IMR-90 (cell line): Measurements from ENCODE around the gene RPS3. TPM values are rescaled to one million over a fixed set of nuclear protein-coding genes. Genes with fewer than 3 reads are reported as not detected.

Experiments
- ATAC-seq: fragments of 200-7000 bp; cut with Tn5 transposase; 2 replicates; pipeline ENCODE4 v1.9.1; 2020; ENCODE audit warnings: low read depth, mild to moderate bottlenecking, moderate library complexity
- BruUV-seq: library from RNA; stranded (reverse); fragments of 400-500 nt; replicated peaks from 2 replicates; lab custom pipeline; 2021; lab: Mats Ljungman, UMichigan
- CTCF ChIA-PET: fragments of 300-600 bp; formaldehyde crosslinking; extraction: SDS; loops from one replicate; lab custom pipeline; 2021; ENCODE audit warnings: antibody characterized with exemption; lab: Yijun Ruan, JAX
- POLR2A ChIA-PET: fragments of 300-600 bp; sonication (Branson Sonifier 250); formaldehyde crosslinking; loops from one replicate; lab custom pipeline; 2022; ENCODE audit warnings: antibody characterized with exemption; ENCODE audit not compliant: unreplicated experiment; lab: Charles Lee
- DNase-seq: peaks from one replicate; pipeline ENCODE4 v3.0.0; 2013
- H2AFZ ChIP-seq: replicated peaks from 2 replicates; pipeline ENCODE3; 2013; ENCODE audit warnings: low read length, mild to moderate bottlenecking; ENCODE audit not compliant: poor library complexity
- H2AK5ac ChIP-seq: 2 replicates; pipeline ENCODE4 v1.6.1; 2013; ENCODE audit warnings: low read depth, low read length, inconsistent platforms
- H2AK9ac ChIP-seq: replicated peaks from 2 replicates; pipeline ENCODE3; 2013; ENCODE audit warnings: mild to moderate bottlenecking, low read depth, low read length, moderate library complexity; ENCODE audit not compliant: poor library complexity
- H2BK120ac ChIP-seq: 2 replicates; pipeline ENCODE4 v1.6.1; 2013; ENCODE audit warnings: low read depth, low read length, inconsistent platforms
- H2BK15ac ChIP-seq: 3 replicates; pipeline ENCODE4 v1.6.1; 2013; ENCODE audit warnings: low read depth, low read length, inconsistent platforms
- H2BK20ac ChIP-seq: 2 replicates; pipeline ENCODE4 v1.6.1; 2013; ENCODE audit warnings: low read depth, mild to moderate bottlenecking, inconsistent platforms, low read length, moderate library complexity
- H2BK5ac ChIP-seq: 2 replicates; pipeline ENCODE4 v1.6.1; 2013; ENCODE audit warnings: mild to moderate bottlenecking, low read depth, low read length, inconsistent platforms; ENCODE audit not compliant: poor library complexity, severe bottlenecking
- H3K14ac ChIP-seq: replicated peaks from 2 replicates; pipeline ENCODE4 v1.6.1; 2013; ENCODE audit warnings: low read depth, low read length, inconsistent platforms
- H3K18ac ChIP-seq: 2 replicates; pipeline ENCODE4 v1.6.1; 2013; ENCODE audit warnings: low read depth, low read length, control low read depth
- H3K23ac ChIP-seq: 2 replicates; pipeline ENCODE4 v1.6.1; 2013; ENCODE audit warnings: low read depth, low read length, inconsistent platforms
- H3K27ac ChIP-seq: 2 replicates; pipeline ENCODE4 v1.5.1; 2013; ENCODE audit warnings: mild to moderate bottlenecking, control low read depth, low read length; ENCODE audit not compliant: insufficient read depth
- H3K27me3 ChIP-seq: 2 replicates; pipeline ENCODE4 v1.6.1; 2013; ENCODE audit warnings: low read length; ENCODE audit not compliant: control insufficient read depth, insufficient read depth
- H3K36me3 ChIP-seq: 2 replicates; pipeline ENCODE4 v1.6.1; 2013; ENCODE audit warnings: low read length, mixed read lengths; ENCODE audit not compliant: control insufficient read depth, insufficient read depth
- H3K4ac ChIP-seq: 2 replicates; pipeline ENCODE4 v1.6.1; 2013; ENCODE audit warnings: low read depth, low read length, inconsistent platforms
- H3K4me1 ChIP-seq: 2 replicates; pipeline ENCODE4 v1.6.1; 2013; ENCODE audit warnings: low read length, mixed read lengths; ENCODE audit not compliant: control insufficient read depth, insufficient read depth
- H3K4me2 ChIP-seq: 2 replicates; pipeline ENCODE4 v1.6.1; 2013; ENCODE audit warnings: low read depth, mild to moderate bottlenecking, control low read depth, low read length, moderate library complexity
- H3K4me3 ChIP-seq: 2 replicates; pipeline ENCODE4 v1.5.1; 2013; ENCODE audit warnings: low read depth, mild to moderate bottlenecking, control low read depth, low read length, moderate library complexity; ENCODE audit not compliant: insufficient read depth
- H3K56ac ChIP-seq: 2 replicates; pipeline ENCODE4 v1.6.1; 2013; ENCODE audit warnings: low read length, inconsistent platforms; ENCODE audit not compliant: insufficient read depth; ENCODE audit errors: extremely low read depth
- H3K79me1 ChIP-seq, 2 experiments: 2 replicates each; pipeline ENCODE4 v1.6.1; 2013; ENCODE audit warnings: low read length in 2 of 2, inconsistent platforms in 1 of 2, low read depth in 1 of 2
- H3K9ac ChIP-seq: 2 replicates; pipeline ENCODE4 v1.6.1; 2013; ENCODE audit warnings: low read depth, low read length, control low read depth
- H3K9me1 ChIP-seq: 2 replicates; pipeline ENCODE4 v1.6.1; 2013; ENCODE audit warnings: low read length, inconsistent platforms; ENCODE audit not compliant: insufficient read depth
- H3K9me3 ChIP-seq: 2 replicates; pipeline ENCODE4 v1.6.1; 2013; ENCODE audit warnings: low read length; ENCODE audit not compliant: control insufficient read depth, insufficient read depth
- H4K20me1 ChIP-seq: 2 replicates; pipeline ENCODE4 v1.6.1; 2013; ENCODE audit warnings: low read length, inconsistent platforms; ENCODE audit not compliant: insufficient read depth
- H4K5ac ChIP-seq: 2 replicates; pipeline ENCODE4 v1.6.1; 2013; ENCODE audit warnings: mild to moderate bottlenecking, low read depth, low read length, control low read depth
- H4K8ac ChIP-seq, 2 experiments: 2 replicates each; pipeline ENCODE4 v1.6.1; 2013; ENCODE audit warnings: low read depth in 2 of 2, low read length in 2 of 2, control low read depth in 1 of 2, inconsistent platforms in 1 of 2
- H4K91ac ChIP-seq: 2 replicates; pipeline ENCODE4 v1.6.1; 2013; ENCODE audit warnings: low read depth, low read length, inconsistent platforms; ENCODE audit not compliant: insufficient read depth
- BHLHE40 ChIP-seq: fragments of 150-350 bp; IDR thresholded peaks from 2 replicates; pipeline ENCODE4 v1.6.1; 2016; ENCODE audit warnings: mild to moderate bottlenecking, low read depth, low read length
- CEBPB ChIP-seq: IDR thresholded peaks from 2 replicates; pipeline ENCODE4 v1.6.1; 2012; ENCODE audit warnings: low read depth, low read length, improper control_type of control experiment
- CHD1 ChIP-seq: IDR thresholded peaks from 2 replicates; pipeline ENCODE4 v1.6.1; 2012; ENCODE audit warnings: low read depth, low read length, improper control_type of control experiment
- CTCF ChIP-seq: conservative IDR thresholded peaks from 2 replicates; pipeline ENCODE4 v1.5.1; 2012; ENCODE audit warnings: mild to moderate bottlenecking, low read depth, low read length, improper control_type of control experiment
- FOS ChIP-seq: fragments of 150-350 bp; IDR thresholded peaks from 2 replicates; pipeline ENCODE4 v1.6.1; 2016; ENCODE audit warnings: low read depth, low read length
- MAFK ChIP-seq: IDR thresholded peaks from 2 replicates; pipeline ENCODE4 v1.6.1; 2012; ENCODE audit warnings: low read depth, low read length, improper control_type of control experiment
- MAZ ChIP-seq: IDR thresholded peaks from 2 replicates; pipeline ENCODE4 v1.6.1; 2012; ENCODE audit warnings: low read depth, mild to moderate bottlenecking, low read length, improper control_type of control experiment, moderate library complexity, borderline replicate concordance
- NFE2L2 ChIP-seq: fragments of 150-350 bp; IDR thresholded peaks from 2 replicates; pipeline ENCODE4 v1.6.1; 2016; ENCODE audit warnings: low read depth, mild to moderate bottlenecking, low read length
- POLR2A ChIP-seq: IDR thresholded peaks from 2 replicates; pipeline ENCODE4 v1.6.1; 2012; ENCODE audit warnings: mild to moderate bottlenecking, low read depth, low read length
- RAD21 ChIP-seq: IDR thresholded peaks from 2 replicates; pipeline ENCODE4 v1.6.1; 2012; ENCODE audit warnings: low read length, improper control_type of control experiment
- RFX5 ChIP-seq: IDR thresholded peaks from 2 replicates; pipeline ENCODE4 v1.8.0; 2012; ENCODE audit warnings: low read depth, mild to moderate bottlenecking, low read length, moderate library complexity
- SMC3 ChIP-seq: fragments of 150-350 bp; IDR thresholded peaks from 2 replicates; pipeline ENCODE4 v1.6.1; 2016; ENCODE audit warnings: low read depth, mild to moderate bottlenecking, antibody characterized with exemption, low read length, moderate library complexity
- USF2 ChIP-seq: fragments of 150-350 bp; IDR thresholded peaks from 2 replicates; pipeline ENCODE4 v1.6.1; 2017; ENCODE audit warnings: mild to moderate bottlenecking, antibody characterized with exemption, low read length, low read depth
- WGBS, 2 experiments: methylation state at CpG; one replicate each; pipeline versions ENCODE4 v1.1.5 to v1.1.7; 2013; ENCODE audit warnings: missing lambda C conversion rate in 2 of 2; ENCODE audit not compliant: insufficient read length in 1 of 2; ENCODE audit errors: extremely low coverage in 2 of 2; 5-methylcytosine and 5-hydroxymethylcytosine counted together
- dilution Hi-C: fragments of 300-500 bp; cut with HindIII; formaldehyde crosslinking; loops from one replicate; pipeline ENCODE4 v1.14.3; 2018; ENCODE audit warnings: low sequenced_read_pairs; ENCODE audit not compliant: unreplicated experiment
- in situ Hi-C: fragments of 300-500 bp; cut with MboI; formaldehyde crosslinking; loops from 3 replicates; pipeline ENCODE4 v1.14.3; 2019; ENCODE audit warnings: low sequenced_read_pairs, inconsistent platforms, mixed read lengths
- intact Hi-C: fragments of 100-400 bp; cut with micrococcal nuclease; formaldehyde crosslinking; loops from 2 replicates; pipeline ENCODE4 v1.10.0; 2022
- polyA plus RNA-seq, 3 experiments: library from polyadenylated mRNA; depleted of rRNA; stranded (reverse); fragments of >200 nt; gene quantifications; 2 replicates each; pipeline ENCODE4 v1.2.3, GENCODE V29; 2012; ENCODE audit warnings: low replicate concordance in 1 of 3
- total RNA-seq: library from RNA; depleted of rRNA; stranded (reverse); fragments of >200 nt; gene quantifications from 2 replicates; pipeline ENCODE4 v1.2.3, GENCODE V29; 2012

Gene RPS3
- total and polyA plus RNA-seq, 2 of the 4 experiments (the other 2 are of a cell fraction), result 2,360 to 2,477 TPM

GRCh38 chr11:75429641-75429901 is 30.3 kb downstream of the RPS3 start:
- peak overlapping the region; percentile 30; the same call in 1 of the 2 replicates for H4K5ac ChIP-seq
- H4K8ac ChIP-seq, result peak overlapping the region; percentile 6 to 33; a peak in 2 of 4 replicates
- H3K9me3 ChIP-seq, result peaks cover 6% of the 10 kb centered on the region
- H4K20me1 ChIP-seq, result 0 out of 2 replicates have a peak, but pooled peaks cover 3% of the 10 kb centered on the region
- H3K4me3 ChIP-seq, result peak overlapping the region; percentile 40; the same call in 1 of the 2 replicates
- DNase-seq (no peak), ATAC-seq (no peak)
- H2BK15ac ChIP-seq, result no peak overlapping the region
- CTCF ChIA-PET, result no interaction called here
- no peak overlapping the region for H3K56ac ChIP-seq
- no peak overlapping the region for H3K23ac ChIP-seq
- no peaks in the 10 kb centered on the region; the same call in 1 of the 2 replicates for H3K36me3 ChIP-seq
- WGBS, 2 experiments, result 31% methylated on average over 25 of the region's 25 CpGs; no CpG with 5 or more reads in 1 of the 2 experiments
- H3K9ac ChIP-seq, result no peak overlapping the region
- no peak overlapping the region for H3K4me2 ChIP-seq
- peak overlapping the region; percentile 16; the same call in 1 of the 2 replicates for H3K4ac ChIP-seq
- H2BK120ac ChIP-seq, result 0 out of 2 replicates have a peak overlapping the region, but pooled peaks have one; percentile 2
- no peak overlapping the region for H2BK20ac ChIP-seq
- in situ Hi-C loops, result no loop called here
- H3K9me1 ChIP-seq, result no peaks in the 10 kb centered on the region
- H2BK5ac ChIP-seq, result no peak overlapping the region
- peaks cover 36% of the 10 kb centered on the region for H3K27me3 ChIP-seq
- no peak overlapping the region for H4K91ac ChIP-seq
- intact Hi-C loops, result no loop called here
- H3K27ac ChIP-seq, result no peak overlapping the region; the same call in 1 of the 2 replicates
- dilution Hi-C loops, result no loop called here
- H2AK5ac ChIP-seq, result no peak overlapping the region
- H3K14ac ChIP-seq, result no peak overlapping the region
- BruUV-seq, result no TSS peak
- H2AFZ ChIP-seq, result peak overlapping the region; percentile 91
- H3K4me1 ChIP-seq, result 0 out of 2 replicates have a peak, but pooled peaks cover 3% of the 10 kb centered on the region
- no peak overlapping the region for H3K18ac ChIP-seq
- no peak for TF ChIP-seq POLR2A
- TF ChIP-seq NFE2L2, result no peak
- TF ChIP-seq BHLHE40, result no peak
- no peak for TF ChIP-seq CHD1
- no peak for TF ChIP-seq CTCF
- no peak for TF ChIP-seq CEBPB
- no peak for TF ChIP-seq RAD21
- TF ChIP-seq USF2, result no peak
- no peak for TF ChIP-seq FOS
- TF ChIP-seq RFX5, result no peak
- TF ChIP-seq SMC3, result no peak
- no peak for TF ChIP-seq MAZ
- no peak for TF ChIP-seq MAFK
- POLR2A ChIA-PET, result interaction anchor here (0.6 kb wide), 1 partner anchor 1285 kb away, joined by 3 read pairs; no protein-coding TSS in a partner anchor
- H3K79me1 ChIP-seq, result no peaks in the 10 kb centered on the region
- H2AK9ac ChIP-seq, result peak overlapping the region; percentile 11
